GM12865 (cell line): ENCODE data around the gene CKB.

Experiments used
- DNase-seq: peaks from one replicate; pipeline ENCODE4 v3.0.0; 2010; ENCODE audit warnings: low read depth
- H3K4me3 ChIP-seq: 2 replicates; pipeline ENCODE4 v1.5.1; 2011; ENCODE audit warnings: mild to moderate bottlenecking, low read depth, low read length, control low read depth
- TF ChIP-seq, protein P1 (sequence below): IDR thresholded peaks from 2 replicates; pipeline ENCODE4 v1.5.1; 2011; ENCODE audit warnings: low read length, control low read depth, low read depth, inconsistent platforms; ENCODE audit not compliant: insufficient read depth; ENCODE audit errors: missing control alignments

The CKB gene

DNA sequence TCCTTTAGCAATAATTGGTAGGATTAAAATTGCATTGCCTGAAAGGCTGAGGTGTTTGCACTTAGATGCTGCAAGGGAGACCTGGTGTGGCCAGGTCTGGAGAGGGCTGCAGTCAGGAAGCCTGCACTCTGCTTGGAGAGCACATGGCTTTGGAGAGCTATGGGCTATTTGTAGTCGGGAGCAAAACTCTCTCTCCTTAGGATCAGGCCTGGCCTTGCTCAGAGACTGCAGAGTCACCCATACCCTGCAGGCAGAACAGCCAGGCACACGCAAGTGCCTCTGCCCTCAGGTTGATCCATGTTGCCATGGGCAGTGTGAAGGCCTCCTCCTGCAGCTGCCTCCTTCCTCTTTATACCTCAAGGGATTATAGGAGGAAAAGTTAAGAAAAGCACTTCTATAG lies 26.8 kb downstream of the CKB start:
- TF ChIP-seq, protein P1, sequence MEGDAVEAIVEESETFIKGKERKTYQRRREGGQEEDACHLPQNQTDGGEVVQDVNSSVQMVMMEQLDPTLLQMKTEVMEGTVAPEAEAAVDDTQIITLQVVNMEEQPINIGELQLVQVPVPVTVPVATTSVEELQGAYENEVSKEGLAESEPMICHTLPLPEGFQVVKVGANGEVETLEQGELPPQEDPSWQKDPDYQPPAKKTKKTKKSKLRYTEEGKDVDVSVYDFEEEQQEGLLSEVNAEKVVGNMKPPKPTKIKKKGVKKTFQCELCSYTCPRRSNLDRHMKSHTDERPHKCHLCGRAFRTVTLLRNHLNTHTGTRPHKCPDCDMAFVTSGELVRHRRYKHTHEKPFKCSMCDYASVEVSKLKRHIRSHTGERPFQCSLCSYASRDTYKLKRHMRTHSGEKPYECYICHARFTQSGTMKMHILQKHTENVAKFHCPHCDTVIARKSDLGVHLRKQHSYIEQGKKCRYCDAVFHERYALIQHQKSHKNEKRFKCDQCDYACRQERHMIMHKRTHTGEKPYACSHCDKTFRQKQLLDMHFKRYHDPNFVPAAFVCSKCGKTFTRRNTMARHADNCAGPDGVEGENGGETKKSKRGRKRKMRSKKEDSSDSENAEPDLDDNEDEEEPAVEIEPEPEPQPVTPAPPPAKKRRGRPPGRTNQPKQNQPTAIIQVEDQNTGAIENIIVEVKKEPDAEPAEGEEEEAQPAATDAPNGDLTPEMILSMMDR = no peak
- no peak for DNase-seq
- H3K4me3 ChIP-seq = no peak overlapping the region

DNA sequence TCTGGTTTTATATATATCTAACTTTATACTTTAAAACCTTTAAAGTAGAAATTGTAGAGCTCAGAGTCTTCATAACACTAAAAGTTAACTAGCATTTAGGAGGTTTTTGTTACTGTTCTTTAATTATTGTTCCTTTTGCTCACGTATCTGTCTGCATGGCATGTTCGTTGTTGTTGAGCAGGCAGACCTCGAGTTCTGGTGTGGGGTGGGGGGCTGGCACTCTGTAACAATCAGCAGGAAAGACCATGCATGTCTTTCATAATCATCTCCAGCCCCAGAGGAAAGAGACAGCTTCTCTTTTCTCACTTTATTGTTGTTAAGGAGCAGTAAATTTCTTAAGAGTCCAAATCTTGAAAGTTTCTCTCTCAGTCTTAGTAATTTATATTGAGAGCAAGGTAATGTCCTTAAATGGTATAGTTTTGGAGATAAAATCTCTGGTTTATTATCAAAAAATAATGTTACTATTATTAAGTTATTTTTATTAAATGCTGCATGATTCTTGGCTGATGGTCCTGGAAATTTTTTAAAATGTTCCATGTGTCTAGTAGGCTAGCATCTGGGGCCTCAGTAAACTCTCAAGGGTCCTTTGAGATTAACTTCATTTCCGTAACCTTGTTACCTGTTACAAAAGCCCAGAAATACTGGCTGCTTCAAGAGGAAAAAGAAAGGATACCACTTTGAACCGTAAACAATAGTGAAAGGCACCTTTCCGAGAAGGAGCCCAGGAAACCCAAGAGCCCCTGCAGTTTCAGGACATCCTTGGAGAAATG lies 30.3 kb downstream of the CKB start:
- TF ChIP-seq, protein P1 = no peak
- no peak for DNase-seq
- H3K4me3 ChIP-seq = no peak overlapping the region

DNA sequence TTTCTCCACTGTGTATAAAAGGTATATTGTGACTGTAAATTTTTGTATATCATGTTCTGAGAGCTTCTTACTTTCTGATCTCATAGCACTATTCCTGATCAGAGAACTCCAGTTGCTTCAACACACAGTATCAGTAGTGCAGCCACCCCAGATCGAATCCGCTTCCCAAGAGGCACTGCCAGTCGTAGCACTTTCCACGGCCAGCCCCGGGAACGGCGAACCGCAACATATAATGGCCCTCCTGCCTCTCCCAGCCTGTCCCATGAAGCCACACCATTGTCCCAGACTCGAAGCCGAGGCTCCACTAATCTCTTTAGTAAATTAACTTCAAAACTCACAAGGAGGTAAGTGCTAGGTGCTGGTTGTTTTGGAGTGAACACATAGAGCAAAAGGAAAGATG lies 30.9 kb downstream of the CKB start:
- TF ChIP-seq, protein P1 = no peak
- DNase-seq = no peak
- H3K4me3 ChIP-seq = no peak overlapping the region

DNA sequence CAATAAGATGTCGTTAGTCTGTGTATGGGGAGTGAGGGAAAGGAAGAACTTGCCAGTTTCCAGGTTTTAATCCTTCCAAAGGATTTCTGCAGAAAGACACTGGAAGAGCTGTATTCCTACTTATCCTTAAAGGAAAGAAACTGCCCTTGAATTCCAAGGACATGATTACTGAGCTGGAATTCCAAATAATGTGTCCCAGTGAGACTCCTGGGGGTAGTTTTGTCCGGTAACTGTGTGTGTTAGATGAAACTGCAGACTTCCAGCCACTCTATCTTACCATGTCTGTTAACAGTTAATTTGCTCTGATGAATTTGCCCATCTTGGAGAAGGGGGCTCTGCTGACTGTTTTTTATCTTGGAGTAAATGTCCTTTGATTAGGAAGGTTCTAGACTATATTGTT lies 33.0 kb downstream of the CKB start:
- no peak for DNase-seq
- TF ChIP-seq, protein P1 = no peak
- H3K4me3 ChIP-seq = no peak overlapping the region

DNA sequence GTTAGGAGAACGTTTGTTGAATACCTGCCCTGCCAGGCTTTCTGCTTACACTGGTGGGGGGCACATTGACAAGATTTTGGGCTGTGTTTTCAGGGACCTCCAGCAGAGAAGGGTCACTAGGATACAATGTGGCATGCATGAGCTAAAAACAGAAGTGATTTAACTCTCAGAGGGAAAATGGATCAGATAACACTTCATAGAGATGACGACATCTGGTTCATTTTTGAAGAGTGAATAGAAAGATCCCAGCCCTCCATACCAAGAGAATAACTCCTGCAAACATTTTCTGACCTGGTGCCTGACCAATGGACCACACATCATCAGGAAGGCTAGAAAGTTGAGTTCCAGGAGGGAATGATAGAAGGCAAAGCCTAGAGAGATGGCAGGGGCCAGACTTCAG lies 33.7 kb downstream of the CKB start:
- H3K4me3 ChIP-seq = no peak overlapping the region
- DNase-seq = no peak
- TF ChIP-seq, protein P1 = no peak

DNA sequence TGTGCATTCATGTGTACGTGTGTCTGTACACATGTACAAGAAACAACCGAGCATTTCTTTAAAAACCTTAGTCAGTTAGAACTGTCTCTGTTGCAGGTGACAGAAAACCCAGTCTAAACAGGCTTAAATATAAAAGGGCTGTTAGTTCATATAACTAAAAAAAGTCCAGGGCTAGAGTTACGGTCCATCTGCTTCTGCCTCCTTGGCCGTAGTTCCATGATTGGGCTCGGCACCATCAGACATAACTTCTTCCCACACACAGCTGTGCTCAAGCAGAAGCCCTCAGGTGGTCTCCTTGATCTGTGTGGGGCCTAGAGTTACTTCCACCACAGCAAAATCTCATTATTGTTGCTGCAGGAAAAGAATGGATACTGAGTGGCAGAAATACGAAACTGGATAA lies 34.6 kb downstream of the CKB start:
- no peak for DNase-seq
- TF ChIP-seq, protein P1 = no peak
- no peak overlapping the region for H3K4me3 ChIP-seq

DNA sequence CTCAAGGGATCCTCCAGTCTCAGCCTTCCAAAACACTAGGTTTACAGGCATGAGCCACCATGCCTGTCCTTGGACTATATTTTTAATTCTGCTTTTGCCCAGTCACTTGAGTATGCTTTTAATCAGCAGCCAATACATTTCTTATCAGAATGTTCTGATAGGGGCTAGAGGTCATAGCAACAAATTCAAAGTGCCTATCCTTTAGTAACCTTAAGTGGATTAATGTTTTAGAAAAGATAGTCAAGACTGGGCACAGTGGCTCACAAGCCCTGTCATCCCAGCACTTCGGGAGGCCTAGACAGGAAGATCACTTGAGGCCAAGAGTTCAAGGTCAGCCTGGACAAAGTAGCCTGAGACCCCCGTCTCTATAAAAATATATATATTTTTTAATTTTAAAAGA lies 37.1 kb downstream of the CKB start:
- no peak overlapping the region for H3K4me3 ChIP-seq
- TF ChIP-seq, protein P1 = no peak
- no peak for DNase-seq
